HepG2 (cell line): ENCODE results near the gene SPECC1L. TPM values are rescaled to one million over a fixed set of nuclear protein-coding genes. Genes with fewer than 3 reads are reported as not detected.

Experiments
- ATAC-seq: fragments of 200-7000 bp; cut with Tn5 transposase; 3 replicates; pipeline ENCODE4 v1.9.1; 2020; ENCODE audit warnings: mild to moderate bottlenecking, moderate library complexity
- BruUV-seq: library from RNA; stranded (reverse); fragments of 400-500 nt; replicated peaks from 2 replicates; lab custom pipeline; 2021; lab: Mats Ljungman, UMichigan
- CTCF ChIA-PET: fragments of 300-600 bp; formaldehyde crosslinking; extraction: SDS; loops from one replicate; lab custom pipeline; 2021; ENCODE audit warnings: low total read pairs, inconsistent platforms, low intra/inter-chr PET ratio; lab: Yijun Ruan, JAX
- POLR2A ChIA-PET: fragments of 350-600 bp; sonication (Branson Sonifier 250); formaldehyde crosslinking; loops from one replicate; lab custom pipeline; 2020; ENCODE audit warnings: antibody characterized with exemption, inconsistent platforms; lab: Yijun Ruan, JAX
- DNase-seq: peaks from one replicate; pipeline ENCODE4 v3.0.0-alpha.2; 2015; ENCODE audit warnings: low spot score
- FAIRE-seq: peaks from 3 replicates; lab custom pipeline; 2011; peaks lifted over from hg19 to GRCh38; lab: Jason Lieb, UNC
- H2AFZ ChIP-seq: one replicate; pipeline ENCODE4 v1.6.1; 2011; ENCODE audit warnings: low read length, inconsistent platforms
- H3K27ac ChIP-seq: fragments of 300-600 bp; 3 replicates; pipeline ENCODE4 v1.8.0; 2011; ENCODE audit warnings: mixed run types, mild to moderate bottlenecking, mixed read lengths, low read length, inconsistent platforms; ENCODE audit not compliant: insufficient read depth; ENCODE audit errors: extremely low read length
- H3K27me3 ChIP-seq, 2 experiments: fragments of 200-600 bp in 1 of 2; 2 replicates in 1 of 2; 3 replicates in 1 of 2; pipeline versions ENCODE4 v1.6.0 to v1.8.0; 2011; ENCODE audit warnings: low read length in 2 of 2, mild to moderate bottlenecking in 2 of 2, moderate library complexity in 2 of 2, inconsistent platforms in 1 of 2; ENCODE audit not compliant: insufficient read depth in 2 of 2, control insufficient read depth in 1 of 2
- H3K36me3 ChIP-seq, 2 experiments: fragments of 200-600 bp in 1 of 2; replicated peaks in 1 of 2; 2 replicates in 1 of 2; 3 replicates in 1 of 2; pipeline versions ENCODE4 v1.5.1 to v1.8.0; 2011; ENCODE audit warnings: low read length in 2 of 2, inconsistent platforms in 1 of 2; ENCODE audit not compliant: insufficient read depth in 2 of 2, control insufficient read depth in 1 of 2
- H3K4me1 ChIP-seq: 2 replicates; pipeline ENCODE4 v1.5.1; 2012; ENCODE audit warnings: low read length, inconsistent platforms; ENCODE audit not compliant: insufficient read depth
- H3K4me2 ChIP-seq: 2 replicates; pipeline ENCODE4 v1.6.0; 2011; ENCODE audit warnings: low read depth, low read length, inconsistent platforms
- H3K4me3 ChIP-seq, 3 experiments: fragments of 200-600 bp in 1 of 3; sonication (generic), shearing (Covaris generic) in 1 of 3; replicated peaks in 1 of 3; 2 replicates each; pipeline ENCODE4 v1.5.1; 2011 to 2016; ENCODE audit warnings: low read length in 3 of 3, inconsistent platforms in 2 of 3, low read depth in 2 of 3, mild to moderate bottlenecking in 2 of 3, control low read depth in 1 of 3, mixed read lengths in 1 of 3; ENCODE audit not compliant: insufficient read depth in 1 of 3
- H3K79me2 ChIP-seq: one replicate; pipeline ENCODE4 v1.6.1; 2011; ENCODE audit warnings: low read length, inconsistent platforms; ENCODE audit not compliant: insufficient read depth
- H3K9ac ChIP-seq: 2 replicates; pipeline ENCODE4 v1.6.0; 2011; ENCODE audit warnings: mild to moderate bottlenecking, low read depth, low read length, inconsistent platforms; ENCODE audit not compliant: insufficient read depth
- H3K9me3 ChIP-seq: 2 replicates; pipeline ENCODE4 v1.5.1; 2012; ENCODE audit warnings: mild to moderate bottlenecking, low read length
- H4K20me1 ChIP-seq: 2 replicates; pipeline ENCODE4 v1.6.0; 2011; ENCODE audit warnings: inconsistent platforms, mild to moderate bottlenecking, low read length, moderate library complexity; ENCODE audit not compliant: insufficient read depth
- HDAC6 ChIP-seq: fragments of 200-600 bp; sonication (generic); IDR thresholded peaks from 2 replicates; pipeline ENCODE4 v1.7.0; 2017; ENCODE audit warnings: mild to moderate bottlenecking, antibody characterized with exemption, low read length, low read depth
- MXD4 ChIP-seq: IDR thresholded peaks from 2 replicates; pipeline ENCODE4 v1.6.1; 2016; ENCODE audit warnings: mild to moderate bottlenecking, missing biosample characterization, missing genetic modification reagents
- PHF8 ChIP-seq: sonication (generic); formaldehyde crosslinking; IDR thresholded peaks from 2 replicates; pipeline ENCODE4 v1.5.0; 2020; ENCODE audit warnings: missing genetic modification reagents
- U2AF1 ChIP-seq: fragments of 200-400 bp; formaldehyde crosslinking; optimal IDR thresholded peaks from 2 replicates; pipeline ENCODE3; 2017; ENCODE audit warnings: mild to moderate bottlenecking, low read depth, low read length
- ZNF292 ChIP-seq: sonication (generic); formaldehyde crosslinking; IDR thresholded peaks from 2 replicates; pipeline ENCODE4 v1.8.1; 2022; ENCODE audit warnings: mild to moderate bottlenecking, low read depth, missing genetic modification reagents, borderline replicate concordance
- ZNF720 ChIP-seq: sonication (generic); formaldehyde crosslinking; IDR thresholded peaks from 2 replicates; pipeline ENCODE4 v1.4.0; 2020; ENCODE audit warnings: missing genetic modification reagents
- ZSCAN22 ChIP-seq: sonication (generic); formaldehyde crosslinking; IDR thresholded peaks from 2 replicates; pipeline ENCODE4 v1.4.0; 2020; ENCODE audit warnings: mild to moderate bottlenecking, missing genetic modification reagents
- WGBS: methylation state at CpG from one replicate; pipeline ENCODE4 v1.1.6; 2017; ENCODE audit warnings: low lambda C conversion rate; 5-methylcytosine and 5-hydroxymethylcytosine counted together
- in situ Hi-C: cut with HindIII; loops from 2 replicates; pipeline ENCODE4 v1.10.0; 2017; ENCODE audit warnings: low pct_unique_long_range_greater_than_20kb; ENCODE audit not compliant: extremely low pct_ligation_motif_present
- intact Hi-C: fragments of 100-400 bp; cut with micrococcal nuclease; formaldehyde crosslinking; loops from one replicate; pipeline ENCODE4 v1.10.0; 2022; ENCODE audit not compliant: unreplicated experiment
- polyA plus RNA-seq, 8 experiments: library from polyadenylated mRNA; depleted of rRNA in 3 of 8; stranded (reverse) in 7 of 8; unstranded in 1 of 8; fragments of >200 nt; fragmentation: Illumina TruSeq in 4 of 8; extraction: Trizol in 4 of 8; gene quantifications; 2 replicates each; pipeline versions ENCODE4 v1.2.1 to v1.2.3, GENCODE V29; 2011 to 2016; ENCODE audit warnings: low read depth in 4 of 8, missing spikeins in 1 of 8, mixed read lengths in 1 of 8; ENCODE audit not compliant: insufficient read depth in 1 of 8
- total RNA-seq, 5 experiments: library from RNA; depleted of rRNA; stranded (reverse); fragments of >200 nt; fragmentation: Illumina TruSeq; extraction: Trizol; gene quantifications; 2 replicates each; pipeline ENCODE4 v1.2.3, GENCODE V29; 2016; ENCODE audit warnings: low read depth in 1 of 5
- TF ChIP-seq, protein P1 (sequence below): sonication (generic); formaldehyde crosslinking; IDR thresholded peaks from 2 replicates; pipeline ENCODE4 v1.4.0; 2020; ENCODE audit warnings: missing genetic modification reagents
- TF ChIP-seq, protein P2 (sequence below): IDR thresholded peaks from 2 replicates; pipeline ENCODE4 v1.6.1; 2016; ENCODE audit warnings: mild to moderate bottlenecking, missing biosample characterization, missing genetic modification reagents
- TF ChIP-seq, protein P3 (sequence below): sonication (generic); formaldehyde crosslinking; IDR thresholded peaks from 2 replicates; pipeline ENCODE4 v1.5.0; 2020; ENCODE audit warnings: mild to moderate bottlenecking, missing genetic modification reagents, moderate library complexity
- TF ChIP-seq, protein P4 (sequence below): sonication (generic); formaldehyde crosslinking; IDR thresholded peaks from 2 replicates; pipeline ENCODE4 v1.4.0; 2020; ENCODE audit warnings: mild to moderate bottlenecking, low read depth, missing genetic modification reagents

SPECC1L gene
- total and polyA plus RNA-seq, 2 of the 13 experiments (the other 11 are each of a cell fraction or from before 2014, with no cell fraction given) = 14.1 to 30.3 TPM

DNA sequence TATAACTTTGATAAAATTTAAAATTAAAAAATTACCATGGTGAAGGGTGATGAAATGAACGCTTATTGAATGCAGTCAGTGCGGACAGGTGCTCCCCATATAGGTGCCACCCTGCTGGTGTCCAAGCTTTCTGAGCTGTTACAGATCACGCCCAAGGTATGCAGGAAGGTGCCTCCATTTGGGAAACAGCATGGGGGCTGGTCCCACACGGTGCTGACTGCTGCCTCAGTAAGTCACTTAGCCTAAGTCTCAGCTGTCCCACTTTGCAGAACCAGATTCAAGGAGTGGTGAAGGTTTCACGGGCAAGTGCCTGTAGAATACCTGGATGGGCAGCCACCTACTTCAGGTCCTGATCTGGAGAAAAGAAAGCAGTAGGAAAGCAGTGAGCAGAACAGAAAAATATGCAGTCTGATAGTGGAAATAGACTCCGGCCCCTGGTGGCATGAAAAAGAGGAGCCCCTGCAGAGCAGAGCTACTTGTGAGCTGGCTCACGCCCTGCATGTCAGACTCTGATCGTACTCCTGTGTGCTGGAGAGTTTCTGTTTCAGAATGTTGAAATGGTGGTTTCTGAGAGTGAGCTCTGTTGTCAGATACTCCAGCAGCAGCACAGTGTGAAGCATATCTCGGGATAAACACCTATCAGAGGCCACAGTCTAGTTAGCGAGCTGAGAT is 189.9 kb downstream of the SPECC1L start:
- ATAC-seq (peak; percentile 93), DNase-seq (peak; percentile 28), FAIRE-seq (no peak)
- H3K27me3 ChIP-seq = no peaks in the 10 kb centered on the region
- peaks cover 52% of the 10 kb centered on the region for H3K4me1 ChIP-seq
- peak overlapping the region; percentile 91 for H3K4me2 ChIP-seq
- intact Hi-C loops (no loop called here), in situ Hi-C loops (no loop called here)
- H3K4me3 ChIP-seq = peak overlapping the region; percentile 35 to 57 (median 43); a peak in 5 of 6 replicates
- H3K79me2 ChIP-seq = no peaks in the 10 kb centered on the region
- ChIA-PET CTCF (no interaction called here), POLR2A (interaction anchor here (1.1 to 1.6 kb wide), 6 partner anchors 10 to 89 kb away, joined by 3 to 7 read pairs (median 4); no protein-coding TSS in a partner anchor)
- peak overlapping the region; percentile 30 for H3K9ac ChIP-seq
- no peaks in the 10 kb centered on the region for H4K20me1 ChIP-seq
- no peaks in the 10 kb centered on the region for H3K36me3 ChIP-seq
- 14% methylated on average over 10 of the region's 10 CpGs for WGBS
- no peaks in the 10 kb centered on the region for H3K9me3 ChIP-seq
- H2AFZ ChIP-seq = peak overlapping the region; percentile 99
- H3K27ac ChIP-seq = no peak overlapping the region
- BruUV-seq = no TSS peak
- TF ChIP-seq ZNF720 (CRISPR knock-in tag) = no peak
- TF ChIP-seq, protein P1, sequence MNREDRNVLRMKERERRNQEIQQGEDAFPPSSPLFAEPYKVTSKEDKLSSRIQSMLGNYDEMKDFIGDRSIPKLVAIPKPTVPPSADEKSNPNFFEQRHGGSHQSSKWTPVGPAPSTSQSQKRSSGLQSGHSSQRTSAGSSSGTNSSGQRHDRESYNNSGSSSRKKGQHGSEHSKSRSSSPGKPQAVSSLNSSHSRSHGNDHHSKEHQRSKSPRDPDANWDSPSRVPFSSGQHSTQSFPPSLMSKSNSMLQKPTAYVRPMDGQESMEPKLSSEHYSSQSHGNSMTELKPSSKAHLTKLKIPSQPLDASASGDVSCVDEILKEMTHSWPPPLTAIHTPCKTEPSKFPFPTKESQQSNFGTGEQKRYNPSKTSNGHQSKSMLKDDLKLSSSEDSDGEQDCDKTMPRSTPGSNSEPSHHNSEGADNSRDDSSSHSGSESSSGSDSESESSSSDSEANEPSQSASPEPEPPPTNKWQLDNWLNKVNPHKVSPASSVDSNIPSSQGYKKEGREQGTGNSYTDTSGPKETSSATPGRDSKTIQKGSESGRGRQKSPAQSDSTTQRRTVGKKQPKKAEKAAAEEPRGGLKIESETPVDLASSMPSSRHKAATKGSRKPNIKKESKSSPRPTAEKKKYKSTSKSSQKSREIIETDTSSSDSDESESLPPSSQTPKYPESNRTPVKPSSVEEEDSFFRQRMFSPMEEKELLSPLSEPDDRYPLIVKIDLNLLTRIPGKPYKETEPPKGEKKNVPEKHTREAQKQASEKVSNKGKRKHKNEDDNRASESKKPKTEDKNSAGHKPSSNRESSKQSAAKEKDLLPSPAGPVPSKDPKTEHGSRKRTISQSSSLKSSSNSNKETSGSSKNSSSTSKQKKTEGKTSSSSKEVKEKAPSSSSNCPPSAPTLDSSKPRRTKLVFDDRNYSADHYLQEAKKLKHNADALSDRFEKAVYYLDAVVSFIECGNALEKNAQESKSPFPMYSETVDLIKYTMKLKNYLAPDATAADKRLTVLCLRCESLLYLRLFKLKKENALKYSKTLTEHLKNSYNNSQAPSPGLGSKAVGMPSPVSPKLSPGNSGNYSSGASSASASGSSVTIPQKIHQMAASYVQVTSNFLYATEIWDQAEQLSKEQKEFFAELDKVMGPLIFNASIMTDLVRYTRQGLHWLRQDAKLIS (CRISPR knock-in tag) = no peak
- TF ChIP-seq ZSCAN22 (CRISPR knock-in tag) = 0 out of 2 replicates have a peak, but pooled peaks have one; percentile 30
- TF ChIP-seq, protein P2, sequence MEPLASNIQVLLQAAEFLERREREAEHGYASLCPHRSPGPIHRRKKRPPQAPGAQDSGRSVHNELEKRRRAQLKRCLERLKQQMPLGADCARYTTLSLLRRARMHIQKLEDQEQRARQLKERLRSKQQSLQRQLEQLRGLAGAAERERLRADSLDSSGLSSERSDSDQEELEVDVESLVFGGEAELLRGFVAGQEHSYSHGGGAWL = no peak
- no peak for TF ChIP-seq U2AF1
- TF ChIP-seq, protein P3, sequence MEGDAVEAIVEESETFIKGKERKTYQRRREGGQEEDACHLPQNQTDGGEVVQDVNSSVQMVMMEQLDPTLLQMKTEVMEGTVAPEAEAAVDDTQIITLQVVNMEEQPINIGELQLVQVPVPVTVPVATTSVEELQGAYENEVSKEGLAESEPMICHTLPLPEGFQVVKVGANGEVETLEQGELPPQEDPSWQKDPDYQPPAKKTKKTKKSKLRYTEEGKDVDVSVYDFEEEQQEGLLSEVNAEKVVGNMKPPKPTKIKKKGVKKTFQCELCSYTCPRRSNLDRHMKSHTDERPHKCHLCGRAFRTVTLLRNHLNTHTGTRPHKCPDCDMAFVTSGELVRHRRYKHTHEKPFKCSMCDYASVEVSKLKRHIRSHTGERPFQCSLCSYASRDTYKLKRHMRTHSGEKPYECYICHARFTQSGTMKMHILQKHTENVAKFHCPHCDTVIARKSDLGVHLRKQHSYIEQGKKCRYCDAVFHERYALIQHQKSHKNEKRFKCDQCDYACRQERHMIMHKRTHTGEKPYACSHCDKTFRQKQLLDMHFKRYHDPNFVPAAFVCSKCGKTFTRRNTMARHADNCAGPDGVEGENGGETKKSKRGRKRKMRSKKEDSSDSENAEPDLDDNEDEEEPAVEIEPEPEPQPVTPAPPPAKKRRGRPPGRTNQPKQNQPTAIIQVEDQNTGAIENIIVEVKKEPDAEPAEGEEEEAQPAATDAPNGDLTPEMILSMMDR (CRISPR knock-in tag) = 0 out of 2 replicates have a peak, but pooled peaks have one; percentile 11
- no peak for TF ChIP-seq HDAC6
- TF ChIP-seq ZNF292 (CRISPR knock-in tag) = peak; percentile 55; the same call in 1 of the 2 replicates
- no peak for TF ChIP-seq MXD4 (CRISPR knock-in tag)
- TF ChIP-seq PHF8 = no peak
- TF ChIP-seq, protein P4, sequence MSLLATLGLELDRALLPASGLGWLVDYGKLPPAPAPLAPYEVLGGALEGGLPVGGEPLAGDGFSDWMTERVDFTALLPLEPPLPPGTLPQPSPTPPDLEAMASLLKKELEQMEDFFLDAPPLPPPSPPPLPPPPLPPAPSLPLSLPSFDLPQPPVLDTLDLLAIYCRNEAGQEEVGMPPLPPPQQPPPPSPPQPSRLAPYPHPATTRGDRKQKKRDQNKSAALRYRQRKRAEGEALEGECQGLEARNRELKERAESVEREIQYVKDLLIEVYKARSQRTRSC = peak; percentile 28; the same call in 1 of the 2 replicates
